ENCODE measurements around the gene TPRX1. TPM values are rescaled to one million over a fixed set of nuclear protein-coding genes. Genes with fewer than 3 reads are reported as not detected.

Gene TPRX1
- total RNA-seq, 3 donors from 2014 or later (not counting 1 experiment from before 2014, with no cell fraction given) = not detected

DNA sequence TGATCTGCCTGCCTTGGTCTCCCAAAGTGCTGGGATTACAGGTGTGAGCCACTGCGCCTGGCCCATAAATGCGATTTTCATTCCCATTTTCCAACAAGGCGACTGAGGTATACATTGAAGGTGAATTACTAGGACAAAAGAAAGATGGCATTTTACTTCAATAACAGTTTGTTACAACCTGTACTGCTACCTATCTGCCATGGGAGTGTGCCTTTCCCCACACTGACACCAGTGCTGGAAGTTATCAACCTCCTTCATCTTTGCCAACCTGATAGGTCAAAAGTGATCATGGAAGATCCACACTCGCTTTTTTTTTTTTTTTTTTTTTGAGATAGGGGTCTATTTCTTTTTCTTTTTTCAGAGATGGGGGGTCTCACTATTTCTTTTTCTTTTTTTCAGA, 28.4 kb upstream of the TPRX1 start:
- Mint-ChIP-seq H3K27ac (no peak overlapping the region), H3K4me1 (no peaks in the 10 kb centered on the region), H3K4me3 (no peak overlapping the region), H3K36me3 (no peaks in the 10 kb centered on the region), H3K9me3 (no peaks in the 10 kb centered on the region), H3K27me3 (ENCODE audit: low read depth in 2 of 2) (peaks cover 0 to 2% of the 10 kb centered on the region in 2 donors)
- Histone ChIP-seq H3K27me3 (ENCODE audit: control insufficient read depth, insufficient read depth, low read length) (peaks cover 2% of the 10 kb centered on the region), H3K4me3 (ENCODE audit: low read length) (no peak overlapping the region), H3K36me3 (ENCODE audit: control insufficient read depth, insufficient read depth, low read length) (no peaks in the 10 kb centered on the region), H3K4me1 (ENCODE audit: control insufficient read depth, insufficient read depth, low read length) (no peaks in the 10 kb centered on the region), H3K27ac (ENCODE audit: low read length) (no peak overlapping the region), H3K9me3 (ENCODE audit: control insufficient read depth, insufficient read depth, low read length) (no peaks in the 10 kb centered on the region)
- TF ChIP-seq, protein P1, sequence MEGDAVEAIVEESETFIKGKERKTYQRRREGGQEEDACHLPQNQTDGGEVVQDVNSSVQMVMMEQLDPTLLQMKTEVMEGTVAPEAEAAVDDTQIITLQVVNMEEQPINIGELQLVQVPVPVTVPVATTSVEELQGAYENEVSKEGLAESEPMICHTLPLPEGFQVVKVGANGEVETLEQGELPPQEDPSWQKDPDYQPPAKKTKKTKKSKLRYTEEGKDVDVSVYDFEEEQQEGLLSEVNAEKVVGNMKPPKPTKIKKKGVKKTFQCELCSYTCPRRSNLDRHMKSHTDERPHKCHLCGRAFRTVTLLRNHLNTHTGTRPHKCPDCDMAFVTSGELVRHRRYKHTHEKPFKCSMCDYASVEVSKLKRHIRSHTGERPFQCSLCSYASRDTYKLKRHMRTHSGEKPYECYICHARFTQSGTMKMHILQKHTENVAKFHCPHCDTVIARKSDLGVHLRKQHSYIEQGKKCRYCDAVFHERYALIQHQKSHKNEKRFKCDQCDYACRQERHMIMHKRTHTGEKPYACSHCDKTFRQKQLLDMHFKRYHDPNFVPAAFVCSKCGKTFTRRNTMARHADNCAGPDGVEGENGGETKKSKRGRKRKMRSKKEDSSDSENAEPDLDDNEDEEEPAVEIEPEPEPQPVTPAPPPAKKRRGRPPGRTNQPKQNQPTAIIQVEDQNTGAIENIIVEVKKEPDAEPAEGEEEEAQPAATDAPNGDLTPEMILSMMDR (IDR thresholded peaks at IDR 0.05) = no peak
- DNase-seq (no peak), ATAC-seq (no peak)
- intact Hi-C loops (cut with micrococcal nuclease) = no loop called here
- WGBS (ENCODE audit: insufficient coverage) = 92% methylated on average over 3 of the region's 4 CpGs

DNA sequence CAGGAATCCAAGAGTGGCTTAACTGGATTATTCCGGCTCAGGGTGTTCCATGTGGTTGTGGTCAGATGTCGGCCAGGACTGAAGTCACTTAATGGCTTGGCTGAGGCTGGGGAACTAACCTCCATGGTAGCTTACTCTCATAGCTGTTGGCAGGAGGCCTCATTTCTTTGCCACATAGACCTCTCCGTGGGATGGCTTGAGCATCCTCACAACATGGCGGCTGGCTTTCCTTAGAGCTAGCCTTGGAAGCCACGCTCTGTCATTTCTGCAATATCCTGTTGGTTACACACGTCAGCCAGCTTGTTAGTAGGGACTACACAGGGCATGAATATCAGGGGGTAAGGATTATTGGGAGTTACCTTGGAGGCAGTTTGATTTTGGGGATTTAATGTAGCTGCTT, 22.4 kb upstream of the TPRX1 start:
- H3K4me3 Mint-ChIP-seq = no peak overlapping the region

DNA sequence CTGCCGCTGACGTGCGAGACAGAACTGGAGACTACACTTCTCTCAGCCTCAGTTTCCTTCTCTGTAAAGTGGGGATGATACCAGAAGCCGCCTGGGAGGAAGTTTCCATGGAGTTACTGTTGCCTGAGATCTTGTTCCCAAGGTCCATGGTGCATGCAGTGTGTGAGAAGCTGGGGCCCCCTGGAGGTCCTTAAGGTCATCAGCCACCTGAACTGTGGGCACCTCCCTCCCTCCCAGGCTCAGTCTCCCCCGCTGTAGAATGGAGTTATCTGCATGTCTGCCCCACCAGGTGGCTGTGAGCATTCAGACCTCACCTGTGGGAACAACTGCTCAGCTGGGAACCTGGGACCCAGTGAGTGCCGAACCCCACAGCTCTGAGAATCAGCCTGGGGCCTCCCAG, 20.0 kb upstream of the TPRX1 start:
- H3K4me1 Mint-ChIP-seq = no peaks in the 10 kb centered on the region
- no peaks in the 10 kb centered on the region for H3K36me3 Mint-ChIP-seq
- H3K9me3 ChIP-seq (ENCODE audit: control insufficient read depth, insufficient read depth, low read length) = no peaks in the 10 kb centered on the region
- no peak overlapping the region for H3K4me3 ChIP-seq (ENCODE audit: low read length)
- no peaks in the 10 kb centered on the region for H3K36me3 ChIP-seq (ENCODE audit: control insufficient read depth, insufficient read depth, low read length)
- H3K4me1 ChIP-seq (ENCODE audit: control insufficient read depth, insufficient read depth, low read length) = no peaks in the 10 kb centered on the region
- H3K27me3 Mint-ChIP-seq (ENCODE audit: low read depth in 2 of 2) = peaks cover 19 to 34% of the 10 kb centered on the region in 2 donors
- ATAC-seq (no peak), DNase-seq (no peak)
- peaks cover 8% of the 10 kb centered on the region for H3K27me3 ChIP-seq (ENCODE audit: control insufficient read depth, insufficient read depth, low read length)
- intact Hi-C loops (cut with micrococcal nuclease) = no loop called here
- TF ChIP-seq, protein P1 (IDR thresholded peaks at IDR 0.05) = no peak
- H3K4me3 Mint-ChIP-seq = no peak overlapping the region
- H3K9me3 Mint-ChIP-seq = no peaks in the 10 kb centered on the region
- H3K27ac ChIP-seq (ENCODE audit: low read length) = no peak overlapping the region
- WGBS (ENCODE audit: insufficient coverage) = 85% methylated on average over 6 of the region's 6 CpGs
- no peak overlapping the region for H3K27ac Mint-ChIP-seq

More for the DNA sequence above, 22.4 kb upstream of the TPRX1 start:
- TF ChIP-seq, protein P1 (IDR thresholded peaks at IDR 0.05) = no peak
- Histone ChIP-seq H3K36me3 (ENCODE audit: control insufficient read depth, insufficient read depth, low read length) (no peaks in the 10 kb centered on the region), H3K27me3 (ENCODE audit: control insufficient read depth, insufficient read depth, low read length) (peaks cover 2% of the 10 kb centered on the region), H3K27ac (ENCODE audit: low read length) (no peak overlapping the region), H3K4me3 (ENCODE audit: low read length) (no peak overlapping the region), H3K4me1 (ENCODE audit: control insufficient read depth, insufficient read depth, low read length) (no peaks in the 10 kb centered on the region), H3K9me3 (ENCODE audit: control insufficient read depth, insufficient read depth, low read length) (no peaks in the 10 kb centered on the region)
- Mint-ChIP-seq H3K36me3 (no peaks in the 10 kb centered on the region), H3K27ac (no peak overlapping the region), H3K27me3 (ENCODE audit: low read depth in 2 of 2) (peaks cover 7 to 13% of the 10 kb centered on the region in 2 donors), H3K9me3 (no peaks in the 10 kb centered on the region), H3K4me1 (no peaks in the 10 kb centered on the region)
- DNase-seq (no peak), ATAC-seq (no peak)
- intact Hi-C loops (cut with micrococcal nuclease) = no loop called here
- 89% methylated on average over 6 of the region's 6 CpGs for WGBS (ENCODE audit: insufficient coverage)

DNA sequence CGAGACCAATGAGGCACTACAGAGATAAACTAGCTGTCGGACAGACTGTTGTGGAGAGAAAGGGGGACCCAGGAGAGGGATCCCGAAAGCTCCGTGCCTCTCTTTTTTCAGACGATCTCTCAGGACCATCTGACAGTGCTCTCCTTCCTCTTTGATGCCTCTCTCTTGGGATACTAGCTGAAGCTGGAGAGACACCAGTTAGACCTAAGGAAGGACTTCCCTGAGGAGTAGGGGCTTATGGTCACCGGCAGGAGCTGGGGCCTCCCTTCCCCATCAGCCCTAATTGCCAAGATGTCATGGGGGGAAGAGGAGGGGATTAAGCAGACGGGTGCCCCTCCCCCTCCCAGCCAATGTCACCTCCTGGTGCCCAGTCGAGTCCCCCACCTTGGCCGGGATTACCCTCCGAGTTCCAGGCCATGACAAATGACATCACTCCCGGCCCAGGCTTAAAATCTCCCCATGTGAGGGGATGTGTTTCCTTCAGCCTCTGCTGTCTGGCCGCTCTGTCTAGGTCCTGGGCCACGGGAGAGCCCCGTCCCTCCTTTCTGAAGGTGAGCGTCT, 17.2 kb upstream of the TPRX1 start, which contains the start of gene CRX:
Gene CRX, plus strand, starts transcription at position 478 of the 561 bp plus-strand sequence. CDS start 12,507 bp downstream, outside the sequence.
- Histone ChIP-seq H3K4me3 (ENCODE audit: low read length) (no peak within 1 kb of the TSS), H3K4me1 (ENCODE audit: control insufficient read depth, insufficient read depth, low read length) (no peaks in the 10 kb centered on the region), H3K27ac (ENCODE audit: low read length) (no peak within 1 kb of the TSS), H3K9me3 (ENCODE audit: control insufficient read depth, insufficient read depth, low read length) (no peaks in the 10 kb centered on the region), H3K27me3 (ENCODE audit: control insufficient read depth, insufficient read depth, low read length) (peaks cover 6% of the 10 kb centered on the region), H3K36me3 (ENCODE audit: control insufficient read depth, insufficient read depth, low read length) (no peaks in the 10 kb centered on the region)
- Mint-ChIP-seq H3K4me1 (no peaks in the 10 kb centered on the region), H3K36me3 (no peaks in the 10 kb centered on the region), H3K4me3 (no peak within 1 kb of the TSS), H3K27me3 (ENCODE audit: low read depth in 2 of 2) (peaks cover 20 to 26% of the 10 kb centered on the region in 2 donors), H3K9me3 (no peaks in the 10 kb centered on the region), H3K27ac (no peak within 1 kb of the TSS)
- WGBS (ENCODE audit: insufficient coverage) = 54% methylated on average over 13 of the region's 15 CpGs
- ATAC-seq = no peak
- TF ChIP-seq, protein P1 (IDR thresholded peaks at IDR 0.05) = no peak
- DNase-seq = no peak
- intact Hi-C loops (cut with micrococcal nuclease) = no loop called here

All from natural killer cell (primary cell).